ENCODE measurements around the gene RNF41.
"Not testable (repeated sequence)": the region's sequence is repeated elsewhere in the genome, so short reads cannot be mapped to it uniquely, and the experiment has no call there.

Gene RNF41

DNA sequence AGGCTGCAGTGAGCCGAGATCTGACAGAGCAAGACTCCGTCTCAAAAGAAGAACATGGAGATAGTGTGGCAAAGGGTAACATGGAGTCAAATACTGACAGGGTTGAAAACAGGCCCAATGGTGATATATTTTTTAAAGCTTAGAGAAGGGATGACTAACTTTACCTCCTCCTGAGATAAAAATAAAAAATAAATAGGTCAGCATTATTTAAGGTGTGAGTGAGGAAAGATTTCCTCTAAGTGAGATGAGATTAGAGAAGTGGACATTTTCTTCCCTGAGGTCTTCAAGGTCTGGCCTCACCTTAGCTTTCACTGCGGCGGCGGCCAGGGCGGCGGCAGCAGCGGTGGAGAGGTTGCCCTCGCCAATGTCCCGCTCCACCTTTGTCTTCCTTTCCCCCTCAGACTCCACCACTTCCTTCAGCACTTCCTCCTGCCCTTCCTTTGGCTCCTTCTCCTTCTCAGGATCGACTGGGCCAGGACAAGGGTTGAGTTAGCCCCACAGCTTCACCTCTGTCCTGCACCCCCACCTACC is 52.4 kb downstream of the RNF41 start:
- no peak for DNase-seq (ENCODE audit: low read depth in 2 of 2)

DNA sequence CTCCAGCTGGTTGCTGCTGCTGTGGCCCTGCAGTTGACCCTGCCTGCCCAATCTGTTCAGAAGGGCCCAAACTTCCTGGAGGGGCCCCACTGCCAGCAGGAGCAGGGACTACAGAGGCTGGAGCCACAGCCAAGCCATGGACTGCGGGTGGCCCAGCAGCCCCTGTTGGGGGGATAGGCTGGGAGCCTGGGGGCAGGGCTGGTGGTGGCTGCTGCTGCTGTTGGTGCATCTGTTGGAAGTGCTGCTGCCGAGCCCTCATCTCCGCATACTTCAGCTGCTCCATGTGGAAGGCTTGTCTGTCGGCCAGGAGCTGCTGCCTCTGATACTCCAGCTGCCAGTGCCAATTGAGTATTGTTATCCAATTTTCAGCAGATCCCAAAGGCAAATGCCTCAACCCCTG is 56.4 kb downstream of the RNF41 start:
- no peak for DNase-seq (ENCODE audit: low read depth in 2 of 2)

DNA sequence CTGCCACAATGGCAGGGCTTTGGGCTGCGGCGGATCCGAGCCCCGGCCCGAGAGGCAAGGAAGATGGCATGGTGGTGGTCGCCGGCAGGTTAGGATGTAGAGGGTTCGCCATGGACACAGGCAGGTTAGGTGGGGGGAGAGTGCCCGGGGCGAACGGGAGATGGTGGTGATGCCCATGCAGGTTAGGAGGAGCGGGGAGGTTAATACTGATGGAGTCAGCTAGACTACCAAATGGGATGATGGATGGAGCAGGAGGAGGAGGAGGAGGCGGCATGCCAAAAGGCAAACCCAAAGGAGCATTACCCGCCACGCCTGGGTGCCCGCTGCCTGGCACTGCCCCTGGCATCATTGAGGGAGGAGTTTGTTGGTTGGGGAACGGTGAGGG is 57.4 kb downstream of the RNF41 start:
- no peak for DNase-seq (ENCODE audit: low read depth in 2 of 2)

DNA sequence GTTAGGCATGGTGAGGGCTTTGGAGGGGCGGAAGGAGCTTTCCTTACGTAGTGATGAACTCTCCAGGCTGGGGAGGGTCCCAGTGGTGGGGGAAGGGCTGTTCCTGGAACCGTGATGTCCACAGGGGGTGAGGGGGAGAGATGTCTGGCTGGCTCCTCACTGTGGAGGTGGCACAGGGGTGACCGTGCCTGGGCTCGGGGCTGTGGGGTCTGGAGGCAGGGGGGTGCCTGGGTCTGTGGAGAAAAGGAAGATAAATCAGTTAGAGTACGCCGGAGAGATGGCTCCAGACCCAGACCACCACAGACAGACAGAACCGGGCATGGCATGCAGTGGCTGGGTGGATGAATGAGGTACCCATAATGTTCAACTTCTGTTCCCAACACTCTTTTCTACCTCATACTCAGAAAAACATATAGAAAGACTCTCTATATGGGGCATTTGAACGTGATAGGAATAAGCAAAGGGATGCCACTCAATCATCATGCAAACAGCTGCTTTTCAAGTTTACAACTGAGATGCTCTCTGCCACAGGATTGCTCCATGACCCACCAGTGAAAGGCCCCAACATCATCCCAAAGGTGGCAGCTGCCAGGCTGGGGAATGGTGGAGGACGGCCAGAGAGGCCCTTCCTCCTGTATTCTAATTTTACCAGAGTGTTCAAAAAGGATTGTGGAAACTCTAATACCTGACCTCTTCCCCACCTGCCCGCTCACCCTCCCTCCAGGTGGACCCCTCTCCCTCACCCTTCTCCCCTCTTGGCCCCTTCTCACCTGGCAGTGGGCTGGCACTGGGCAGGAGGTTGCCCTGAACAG is 58.0 kb downstream of the RNF41 start:
- DNase-seq (ENCODE audit: low read depth in 2 of 2) = no peak

DNA sequence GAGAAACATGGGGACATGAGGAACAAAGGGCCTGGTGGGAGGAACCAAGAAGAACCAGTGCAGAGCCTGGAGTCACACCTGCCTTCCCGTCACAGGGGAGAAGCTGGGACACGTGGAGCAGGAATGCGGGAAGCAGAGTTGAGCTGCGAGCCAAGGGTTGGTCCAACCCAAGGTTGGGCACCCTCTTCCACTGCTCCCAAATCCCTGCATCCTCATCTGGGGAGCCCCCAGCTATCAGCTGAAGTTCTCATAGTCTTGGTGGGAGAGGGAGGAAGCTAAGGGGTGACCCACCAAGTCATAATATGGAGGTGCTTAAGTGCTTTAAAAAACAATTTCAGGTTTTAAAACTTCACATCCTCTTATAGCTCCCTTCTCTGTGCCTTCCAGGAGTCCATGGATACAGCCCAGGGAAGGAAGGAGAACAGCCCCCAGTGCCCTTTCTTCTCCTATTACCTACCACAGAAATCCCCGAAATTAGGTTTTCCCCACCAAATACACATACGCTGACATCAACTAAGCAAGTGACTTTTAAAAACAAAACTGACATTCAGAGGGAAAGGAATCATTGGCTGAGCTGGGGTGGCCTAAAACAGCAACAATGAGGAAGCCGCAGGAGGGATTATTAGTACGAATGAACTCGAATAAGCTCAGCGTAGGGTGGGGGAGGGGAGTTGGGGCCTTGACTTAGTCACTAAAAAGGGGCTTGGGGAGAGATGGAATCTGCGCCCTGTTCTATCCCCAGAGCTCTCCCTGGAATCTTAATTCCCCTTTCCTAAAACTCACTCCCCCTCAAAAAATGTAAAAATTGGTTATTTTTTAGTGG is 59.0 kb downstream of the RNF41 start:
- no peak for DNase-seq (ENCODE audit: low read depth in 2 of 2)

DNA sequence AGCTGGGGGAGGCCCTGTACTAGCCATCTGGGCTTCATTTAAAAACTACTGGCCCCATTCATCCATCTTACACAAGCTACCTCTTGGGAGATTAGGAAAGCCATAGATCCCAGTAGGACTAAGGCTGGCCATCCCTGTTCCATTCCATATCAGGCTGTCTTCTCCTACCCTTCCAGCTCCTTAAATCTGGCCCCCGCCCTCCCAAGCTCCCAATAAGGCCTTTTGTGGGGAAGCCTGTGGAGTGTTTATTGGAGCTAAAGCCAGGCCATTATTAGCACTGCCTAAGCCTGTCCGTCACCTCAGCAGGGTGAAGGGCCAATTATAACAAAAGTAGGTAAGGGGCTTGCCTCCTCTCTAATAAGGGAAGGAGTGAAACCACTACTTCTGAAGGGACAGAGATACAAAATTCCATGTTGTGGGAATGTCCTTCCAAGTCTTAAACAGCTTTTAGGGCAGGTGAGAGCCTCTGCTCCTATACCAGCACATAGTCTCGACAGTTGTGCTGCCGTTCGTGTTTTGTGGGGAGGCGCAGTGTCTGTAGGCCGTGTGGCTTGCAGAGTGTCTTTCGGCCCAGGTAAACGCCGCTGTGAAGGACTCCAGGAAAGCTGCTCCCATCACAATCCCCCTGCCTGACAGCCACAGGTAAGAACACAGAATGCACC is 59.9 kb downstream of the RNF41 start:
- no peak for DNase-seq (ENCODE audit: low read depth in 2 of 2)

DNA sequence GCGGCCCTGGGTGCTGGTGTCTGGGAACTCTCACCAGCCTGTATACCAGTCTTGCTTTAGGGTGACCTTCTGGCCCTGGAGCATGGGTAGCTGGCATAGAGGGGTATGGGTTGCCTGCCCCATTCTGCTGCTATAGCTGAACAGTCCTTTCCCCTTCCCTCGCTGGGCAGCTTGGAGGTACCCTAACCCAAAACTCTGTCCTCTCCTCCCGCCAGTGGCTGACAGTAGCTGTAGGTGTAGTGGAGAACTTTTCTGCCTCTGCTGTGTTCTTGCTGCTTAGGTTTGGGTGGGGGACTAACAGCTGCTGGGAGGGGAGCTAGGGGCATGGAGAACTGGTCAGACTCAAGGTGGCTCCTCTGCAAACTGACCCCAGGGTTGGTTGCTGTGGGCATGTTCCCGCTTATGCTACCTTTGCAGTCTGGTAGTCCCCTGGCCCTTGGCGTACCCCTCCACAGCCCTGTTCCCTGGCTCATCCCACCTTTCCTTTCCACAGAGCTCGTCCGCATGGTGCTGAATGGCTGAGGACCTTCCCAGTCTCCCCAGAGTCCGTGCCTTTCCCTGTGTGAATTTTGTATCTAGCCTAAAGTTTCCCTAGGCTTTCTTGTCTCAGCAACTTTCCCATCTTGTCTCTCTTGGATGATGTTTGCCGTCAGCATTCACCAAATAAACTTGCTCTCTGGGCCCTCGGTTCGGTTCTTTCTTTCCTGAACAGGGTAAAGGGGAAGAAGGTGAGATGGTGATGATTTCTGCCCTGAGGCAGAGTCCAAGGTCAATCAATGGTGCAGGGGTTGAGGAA is 60.6 kb downstream of the RNF41 start:
- DNase-seq (ENCODE audit: low read depth in 2 of 2) = no peak

DNA sequence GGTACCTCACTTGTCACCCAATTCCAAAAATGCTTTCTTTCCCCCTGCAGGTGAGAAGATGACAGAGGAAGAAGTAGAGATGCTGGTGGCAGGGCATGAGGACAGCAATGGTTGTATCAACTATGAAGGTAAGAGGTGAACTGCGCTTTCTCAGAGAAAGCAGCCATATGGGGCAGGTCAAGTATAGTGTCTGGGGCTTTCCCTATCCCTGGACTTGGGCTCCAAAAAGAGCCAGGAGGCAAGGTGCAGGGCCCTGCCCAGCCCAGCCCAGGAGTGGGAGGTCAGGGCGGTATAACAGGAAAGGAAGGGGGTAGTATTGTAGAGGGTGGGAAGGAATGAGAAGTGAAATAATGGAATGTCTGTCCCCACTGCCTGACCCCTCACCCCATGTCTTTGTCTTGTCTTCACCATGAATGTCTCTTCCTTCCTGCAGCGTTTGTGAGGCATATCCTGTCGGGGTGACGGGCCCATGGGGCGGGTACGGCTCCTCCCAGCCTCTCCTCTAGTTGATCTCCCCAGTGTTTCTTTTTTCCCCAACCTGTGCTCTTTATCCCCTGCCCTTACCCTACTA is 61.4 kb downstream of the RNF41 start:
- DNase-seq (ENCODE audit: low read depth in 2 of 2) = peak in 1 of 2 donors; percentile 32

DNA sequence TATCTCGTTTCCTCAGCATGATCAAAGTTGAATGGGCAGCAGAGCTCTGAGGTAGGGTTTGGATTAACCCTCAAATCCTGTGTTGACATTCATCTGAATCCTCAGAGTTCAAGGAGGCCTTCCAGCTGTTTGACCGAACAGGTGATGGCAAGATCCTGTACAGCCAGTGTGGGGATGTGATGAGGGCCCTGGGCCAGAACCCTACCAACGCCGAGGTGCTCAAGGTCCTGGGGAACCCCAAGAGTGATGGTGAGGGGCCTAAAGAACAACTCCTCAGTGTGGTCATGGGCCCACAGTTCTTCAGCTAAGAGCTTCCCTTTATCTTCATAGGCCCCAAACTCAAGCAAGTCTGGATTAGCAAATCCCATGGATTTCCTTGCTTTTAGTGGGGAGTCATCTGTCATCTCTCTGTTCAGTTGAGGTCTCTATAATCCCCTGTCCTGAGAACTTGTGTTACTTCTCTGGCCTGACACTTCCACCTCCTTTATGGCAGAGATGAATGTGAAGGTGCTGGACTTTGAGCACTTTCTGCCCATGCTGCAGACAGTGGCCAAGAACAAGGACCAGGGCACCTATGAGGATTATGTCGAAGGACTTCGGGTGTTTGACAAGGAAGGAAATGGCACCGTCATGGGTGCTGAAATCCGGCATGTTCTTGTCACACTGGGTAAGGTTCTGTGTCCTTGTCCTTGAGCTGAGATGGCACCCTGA is 62.1 kb downstream of the RNF41 start:
- no peak for DNase-seq (ENCODE audit: low read depth in 2 of 2)

DNA sequence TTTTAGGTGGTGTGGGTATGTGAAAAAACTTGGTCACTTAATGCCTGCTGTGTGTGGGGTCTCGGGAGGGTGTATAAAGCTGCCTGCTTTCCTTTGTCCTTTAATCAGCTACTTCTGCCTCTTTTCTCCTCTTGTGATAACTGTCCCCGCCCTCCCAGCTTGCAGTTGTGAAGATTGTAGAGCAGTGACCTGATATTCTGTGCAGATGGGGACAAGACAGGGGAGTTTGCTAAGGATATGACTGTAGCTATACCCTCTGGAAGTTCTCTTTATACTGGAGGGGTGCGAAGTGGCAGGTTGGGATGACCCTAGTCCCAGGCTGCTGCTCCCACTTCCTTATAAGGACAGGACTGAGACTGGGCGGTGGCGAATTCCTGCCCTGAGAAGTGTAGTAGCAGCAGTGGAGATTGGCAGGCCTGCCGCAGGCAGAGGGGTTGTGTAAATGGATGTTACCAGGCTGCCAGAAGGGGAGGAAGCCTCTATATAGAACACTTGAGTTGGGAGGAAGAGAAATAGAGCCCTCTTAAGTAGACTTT is 62.7 kb downstream of the RNF41 start:
- no peak for DNase-seq (ENCODE audit: low read depth in 2 of 2)

DNA sequence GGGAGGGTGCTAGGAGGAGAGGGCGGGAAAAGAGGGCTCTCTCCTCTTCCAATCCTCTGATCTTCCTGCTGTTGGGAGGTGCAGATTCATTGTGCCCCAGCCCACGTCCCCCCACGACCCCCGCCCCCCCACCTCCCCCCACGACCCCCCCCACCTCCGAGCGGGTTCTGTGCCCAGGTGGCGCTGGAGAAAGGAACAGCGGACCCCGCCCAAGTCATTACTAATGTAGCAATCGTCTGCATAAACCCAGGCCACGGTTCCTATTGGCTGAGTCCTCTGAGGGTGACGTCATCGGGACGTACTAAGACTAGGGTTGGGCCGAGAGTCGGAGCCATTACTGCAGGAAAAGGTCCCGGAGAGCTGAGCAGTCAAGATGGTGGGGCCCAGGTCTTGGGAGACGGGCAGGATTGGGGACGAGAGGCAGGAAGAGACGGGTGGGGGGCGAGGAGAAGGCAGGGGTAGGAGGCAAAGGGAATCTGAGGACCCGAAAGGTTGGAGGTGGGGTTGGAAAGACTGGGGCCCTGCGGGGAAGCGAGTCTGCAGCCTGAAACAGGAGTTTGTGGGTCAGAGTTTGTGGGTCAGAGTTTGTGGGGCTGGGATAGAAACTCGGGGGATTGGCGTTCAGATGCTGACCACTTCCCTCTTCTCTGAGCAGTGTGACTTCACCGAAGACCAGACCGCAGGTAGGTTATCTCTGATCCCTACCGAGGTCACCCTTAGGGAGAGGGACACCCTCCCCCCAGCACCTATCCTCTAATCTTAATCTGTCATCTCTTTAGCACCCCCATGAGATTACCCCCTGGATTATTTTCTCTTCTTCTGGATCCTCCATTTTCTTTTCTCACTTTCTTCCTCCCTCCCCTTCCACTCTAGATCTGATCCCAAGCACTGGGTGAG is 63.4 kb downstream of the RNF41 start, which contains the start of gene MYL6:
TSS of gene MYL6 (plus strand) at position 331 of the 897 bp plus-strand sequence. CDS start at position 374, 43 bp downstream.
- DNase-seq (ENCODE audit: low read depth in 2 of 2) = peak; percentile 72 to 84

DNA sequence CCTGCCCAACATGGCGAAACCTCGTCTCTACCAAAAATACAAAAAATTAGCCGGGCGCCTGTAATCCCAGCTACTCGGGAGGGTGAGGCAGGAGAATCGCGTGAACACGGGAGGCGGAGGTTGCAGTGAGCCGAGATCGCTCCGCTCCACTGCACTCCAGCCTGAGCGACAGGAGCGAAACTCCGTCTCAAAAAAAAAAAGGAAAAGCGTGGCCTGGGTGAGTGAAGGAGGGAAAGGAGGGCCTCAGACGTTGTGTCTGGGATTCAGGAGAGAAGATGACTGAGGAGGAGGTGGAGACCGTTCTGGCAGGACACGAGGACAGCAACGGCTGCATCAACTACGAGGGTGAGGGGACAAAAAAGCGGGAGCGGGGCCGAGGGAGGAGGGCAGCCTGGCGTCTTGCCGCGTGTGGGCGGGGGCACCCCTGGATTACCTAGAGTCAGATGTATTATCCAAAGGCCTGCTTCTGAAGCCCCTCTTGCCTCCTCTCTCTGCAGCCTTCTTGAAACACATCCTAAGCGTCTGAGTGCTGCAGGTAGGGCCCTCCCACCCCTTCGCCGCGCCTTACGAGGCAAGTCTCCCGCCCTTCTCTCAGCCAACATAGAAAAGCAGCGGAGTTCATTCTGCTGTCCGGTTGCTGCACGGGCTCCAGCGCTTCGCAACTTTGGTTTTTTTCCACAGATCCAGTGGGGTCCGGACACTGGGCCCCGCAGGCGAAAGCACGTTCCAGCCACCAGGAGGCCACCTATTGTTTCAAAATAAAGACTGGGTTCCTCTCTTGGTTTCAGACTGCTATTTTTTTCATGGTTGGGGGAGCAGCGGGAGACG is 64.3 kb downstream of the RNF41 start:
- DNase-seq (ENCODE audit: low read depth in 2 of 2) = peak in 1 of 2 donors; percentile 41

DNA sequence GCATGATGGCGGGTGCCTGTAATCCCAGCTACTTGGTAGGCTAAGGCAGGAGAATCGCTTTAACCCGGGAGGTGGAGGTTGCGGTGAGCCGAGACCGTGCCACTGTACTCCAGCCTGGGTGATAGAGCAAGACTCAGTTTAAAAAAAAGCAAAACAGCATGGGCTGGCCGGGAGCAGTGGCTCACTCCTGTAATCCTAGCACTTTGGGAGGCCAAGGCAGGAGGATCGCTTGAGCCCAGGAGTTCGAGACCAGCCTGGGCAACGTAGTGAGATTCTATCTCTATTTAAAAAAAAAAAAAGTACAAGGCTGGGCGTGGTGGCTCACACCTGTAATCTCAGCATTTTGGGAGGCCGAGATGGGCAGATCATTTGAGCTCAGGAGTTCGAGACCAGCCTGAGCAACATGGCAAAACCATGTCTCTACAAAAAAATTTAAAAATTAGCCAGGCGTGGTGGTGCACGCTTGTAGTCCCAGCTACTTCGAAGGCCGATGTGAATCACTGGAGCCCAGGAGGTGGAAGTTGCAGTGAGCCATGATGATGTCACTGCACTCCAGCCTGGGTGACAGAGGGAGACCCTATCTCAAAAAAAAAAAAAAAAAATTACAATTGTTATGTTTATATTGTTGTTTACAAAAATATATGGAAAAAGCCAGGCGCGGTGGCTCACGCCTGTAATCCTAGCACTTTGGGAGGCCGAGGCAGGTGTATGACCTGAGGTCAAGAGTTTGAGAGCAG is 65.1 kb downstream of the RNF41 start:
- DNase-seq (ENCODE audit: low read depth in 2 of 2) = not testable (repeated sequence)

DNA sequence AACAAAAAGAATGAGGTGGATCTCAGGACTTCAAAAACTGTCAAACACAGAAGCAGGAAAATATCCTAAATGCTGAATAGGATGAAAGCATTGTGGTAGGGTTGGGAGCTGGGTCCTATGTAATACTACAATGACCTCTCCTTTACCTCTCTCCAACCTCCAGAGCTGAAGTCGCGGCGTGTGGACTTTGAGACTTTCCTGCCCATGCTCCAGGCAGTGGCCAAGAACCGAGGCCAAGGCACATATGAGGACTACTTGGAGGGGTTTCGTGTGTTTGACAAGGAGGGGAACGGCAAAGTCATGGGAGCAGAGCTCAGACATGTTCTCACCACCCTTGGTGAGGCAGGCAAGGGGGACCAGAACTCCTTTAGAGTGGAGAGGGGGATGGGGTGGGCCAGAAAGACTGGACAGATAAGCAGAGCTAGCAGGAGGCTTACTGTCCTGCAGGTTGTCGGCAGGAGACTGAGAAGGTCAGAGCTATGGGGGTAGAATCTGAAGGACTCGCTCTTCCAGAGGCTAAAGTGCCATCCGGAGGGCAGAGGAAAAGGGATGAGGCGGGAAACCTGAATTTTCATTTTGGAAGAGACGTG is 66.4 kb downstream of the RNF41 start:
- no peak for DNase-seq (ENCODE audit: low read depth in 2 of 2)

DNA sequence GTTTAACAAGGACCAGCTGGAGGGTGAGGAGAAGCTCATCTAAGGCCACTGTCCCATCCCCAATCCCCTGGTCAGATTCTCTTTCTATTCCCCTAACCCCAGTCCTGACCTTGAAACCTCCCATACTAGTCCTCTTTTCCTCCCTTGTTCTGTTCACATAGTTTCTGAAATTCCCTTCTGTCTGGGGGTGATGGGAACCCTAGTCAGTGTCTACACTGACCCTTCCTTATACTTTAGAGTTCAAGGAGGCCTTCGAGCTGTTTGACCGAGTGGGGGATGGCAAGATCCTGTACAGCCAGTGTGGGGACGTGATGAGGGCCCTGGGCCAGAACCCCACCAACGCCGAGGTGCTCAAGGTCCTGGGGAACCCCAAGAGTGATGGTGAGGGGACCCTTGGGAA is 66.9 kb downstream of the RNF41 start:
- no peak for DNase-seq (ENCODE audit: low read depth in 2 of 2)

DNA sequence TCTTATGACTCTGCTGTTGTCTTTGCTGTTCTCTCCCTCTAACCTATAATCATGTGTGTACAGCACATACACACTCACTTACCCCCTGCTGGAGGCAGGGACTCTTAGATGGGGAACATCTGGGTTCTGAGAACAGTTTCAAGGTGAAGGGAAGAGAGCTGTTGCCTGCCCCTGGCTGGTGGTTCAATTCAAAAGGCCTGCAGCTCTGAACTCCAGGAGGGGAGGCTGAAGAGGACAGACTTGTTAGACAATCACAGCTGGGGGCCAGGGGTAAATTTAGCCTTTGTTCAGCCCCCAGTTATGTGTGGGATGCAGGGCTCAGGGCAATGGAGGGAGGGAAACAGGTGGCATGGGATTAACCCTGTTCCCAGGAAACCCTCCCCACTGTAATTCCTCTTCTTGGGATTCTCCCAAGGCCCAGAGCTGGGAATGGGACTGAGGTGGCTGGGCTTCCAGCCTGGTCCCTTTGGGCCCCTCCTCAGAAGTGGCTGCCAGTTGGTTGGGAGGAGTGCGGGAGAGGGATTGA is 67.4 kb downstream of the RNF41 start:
- no peak for DNase-seq (ENCODE audit: low read depth in 2 of 2)

DNA sequence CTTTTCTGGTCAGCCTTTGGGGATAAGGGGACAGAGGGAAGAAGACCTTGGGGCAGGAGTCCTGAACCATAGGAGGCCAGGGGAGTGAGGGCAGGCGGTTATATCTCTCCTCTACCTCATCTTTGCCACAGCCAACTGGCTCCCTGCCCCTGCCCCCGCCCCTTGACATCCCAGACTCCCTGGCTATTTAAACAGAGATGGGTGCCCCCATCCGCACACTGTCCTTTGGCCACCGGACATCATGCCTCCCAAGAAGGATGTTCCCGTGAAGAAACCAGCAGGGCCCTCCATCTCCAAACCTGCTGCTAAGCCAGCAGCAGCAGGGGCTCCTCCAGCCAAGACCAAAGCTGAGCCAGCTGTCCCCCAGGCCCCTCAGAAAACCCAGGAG is 68.0 kb downstream of the RNF41 start:
- no peak for DNase-seq (ENCODE audit: low read depth in 2 of 2)
